ENCODE results near the gene EID2. TPM values are rescaled to one million over a fixed set of nuclear protein-coding genes. Genes with fewer than 3 reads are reported as not detected.

Gene EID2
- 14.6 and 17.5 TPM in 2 replicates for total RNA-seq (2022)
- Bru-seq, nascent RNA, result percentile 71 among the genes with signal in this experiment
- BruChase-seq, experiment 1, labeled RNA remaining after a 6-hour chase, result percentile 86 among the genes with signal in this experiment
- BruChase-seq, experiment 2, labeled RNA remaining after a 2-hour chase, result percentile 95 among the genes with signal in this experiment
- long read RNA-seq, transcript EID2-201 (1 exons, 1,629 nt), result major isoform, 32 of 32 reads
- long read RNA-seq, partial matches to known transcripts, result 0 of 32 reads
- long read RNA-seq, other reads (novel, unspliced or antisense), result 0 of 32 reads

GRCh38 chr19:39539518-39540332 is at the start of gene EID2:
Gene EID2 (minus strand): TSS chr19:39540161. CDS start chr19:39540079, 82 bp downstream.
- no peaks in the 10 kb centered on the region for H3K9me3 Mint-ChIP-seq (ENCODE audit: low read depth, unreplicated experiment)
- intact Hi-C loops (cut with micrococcal nuclease; ENCODE audit: unreplicated experiment), result no loop called here
- TSS peak; percentile 78 for BruUV-seq (replicated peaks)
- CTCF ChIA-PET, result interaction anchor here (0.5 to 1.8 kb wide), 3 partner anchors 12 to 42 kb away, joined by 3 to 4 read pairs (median 3); no protein-coding TSS in a partner anchor
- peaks cover 49% of the 10 kb centered on the region for H3K27me3 Mint-ChIP-seq (ENCODE audit: unreplicated experiment)
- peaks cover 28% of the 10 kb centered on the region for H3K36me3 Mint-ChIP-seq (ENCODE audit: insufficient read depth, unreplicated experiment)
- peak within 1 kb of the TSS; percentile 84 for H3K4me3 Mint-ChIP-seq (ENCODE audit: low read depth, unreplicated experiment)
- peak; percentile 86 for TF ChIP-seq CTCF (IDR thresholded peaks at IDR 0.05; ENCODE audit: unreplicated experiment)
- DNase-seq, result peak; percentile 98
- H3K27ac Mint-ChIP-seq (ENCODE audit: unreplicated experiment), result peak within 1 kb of the TSS; percentile 84
- peaks cover 28% of the 10 kb centered on the region for H3K4me1 Mint-ChIP-seq (ENCODE audit: low read depth, unreplicated experiment)

- CTCF ChIA-PET, result no interaction called here
- no TSS peak for BruUV-seq (replicated peaks)
- no peak for TF ChIP-seq CTCF (IDR thresholded peaks at IDR 0.05; ENCODE audit: unreplicated experiment)
- no peak for DNase-seq
- H3K27me3 Mint-ChIP-seq (ENCODE audit: unreplicated experiment), result peaks cover 60% of the 10 kb centered on the region
- H3K27ac Mint-ChIP-seq (ENCODE audit: unreplicated experiment), result no peak overlapping the region
- H3K36me3 Mint-ChIP-seq (ENCODE audit: insufficient read depth, unreplicated experiment), result no peaks in the 10 kb centered on the region
- H3K4me3 Mint-ChIP-seq (ENCODE audit: low read depth, unreplicated experiment), result no peak overlapping the region
- no peaks in the 10 kb centered on the region for H3K9me3 Mint-ChIP-seq (ENCODE audit: low read depth, unreplicated experiment)
- intact Hi-C loops (cut with micrococcal nuclease; ENCODE audit: unreplicated experiment), result no loop called here
- peaks cover 6% of the 10 kb centered on the region for H3K4me1 Mint-ChIP-seq (ENCODE audit: low read depth, unreplicated experiment)
These were observed 48.1 kb upstream of the EID2 start for GRCh38 chr19:39588066-39588465.

GRCh38 chr19:39587496-39587895 is 47.5 kb upstream of the EID2 start:
- TF ChIP-seq CTCF (IDR thresholded peaks at IDR 0.05; ENCODE audit: unreplicated experiment), result no peak
- no peak overlapping the region for H3K27ac Mint-ChIP-seq (ENCODE audit: unreplicated experiment)
- no peak for DNase-seq
- H3K9me3 Mint-ChIP-seq (ENCODE audit: low read depth, unreplicated experiment), result no peaks in the 10 kb centered on the region
- CTCF ChIA-PET, result no interaction called here
- H3K4me3 Mint-ChIP-seq (ENCODE audit: low read depth, unreplicated experiment), result no peak overlapping the region
- no TSS peak for BruUV-seq (replicated peaks)
- peaks cover 6% of the 10 kb centered on the region for H3K4me1 Mint-ChIP-seq (ENCODE audit: low read depth, unreplicated experiment)
- peaks cover 55% of the 10 kb centered on the region for H3K27me3 Mint-ChIP-seq (ENCODE audit: unreplicated experiment)
- H3K36me3 Mint-ChIP-seq (ENCODE audit: insufficient read depth, unreplicated experiment), result no peaks in the 10 kb centered on the region
- intact Hi-C loops (cut with micrococcal nuclease; ENCODE audit: unreplicated experiment), result no loop called here

GRCh38 chr19:39582891-39583625 is 43.1 kb upstream of the EID2 start:
- Mint-ChIP-seq H3K27ac (ENCODE audit: unreplicated experiment) (no peak overlapping the region), H3K27me3 (ENCODE audit: unreplicated experiment) (peaks cover 10% of the 10 kb centered on the region), H3K36me3 (ENCODE audit: insufficient read depth, unreplicated experiment) (no peaks in the 10 kb centered on the region), H3K4me1 (ENCODE audit: low read depth, unreplicated experiment) (peaks cover 6% of the 10 kb centered on the region), H3K9me3 (ENCODE audit: low read depth, unreplicated experiment) (peaks cover 6% of the 10 kb centered on the region), H3K4me3 (ENCODE audit: low read depth, unreplicated experiment) (no peak overlapping the region)
- no peak for DNase-seq
- intact Hi-C loops (cut with micrococcal nuclease; ENCODE audit: unreplicated experiment), result no loop called here
- CTCF ChIA-PET, result interaction anchor here (0.6 kb wide), 1 partner anchor 26 kb away, joined by 9 read pairs; no protein-coding TSS in a partner anchor
- no peak for TF ChIP-seq CTCF (IDR thresholded peaks at IDR 0.05; ENCODE audit: unreplicated experiment)
- BruUV-seq (replicated peaks), result no TSS peak
